Gastroesophageal sphincter (tissue), 3 donors: ENCODE measurements around the gene CFAP97D2.

Source experiments
- CTCF ChIP-seq, 4 experiments: fragments of 200-600 bp in 2 of 4; fragments of 450-650 bp in 2 of 4; sonication (generic) in 1 of 4; IDR thresholded peaks; one replicate each; pipeline ENCODE4 v1.5.1; 2017 to 2019; ENCODE audit warnings: antibody characterized with exemption in 4 of 4, mild to moderate bottlenecking in 2 of 4, moderate library complexity in 2 of 4
- EP300 ChIP-seq: sonication (generic); formaldehyde crosslinking; IDR thresholded peaks from one replicate; pipeline ENCODE4 v1.6.1; 2017; ENCODE audit warnings: antibody characterized with exemption, mild to moderate bottlenecking
- POLR2A ChIP-seq, 2 donors: fragments of 450-650 bp; IDR thresholded peaks; one replicate each; pipeline ENCODE4 v1.6.1; 2017; ENCODE audit warnings: antibody characterized with exemption in 2 of 2, mild to moderate bottlenecking in 2 of 2, moderate library complexity in 1 of 2
- POLR2AphosphoS5 ChIP-seq: sonication (generic); formaldehyde crosslinking; IDR thresholded peaks from one replicate; pipeline ENCODE4 v1.6.1; 2017; ENCODE audit warnings: antibody characterized with exemption

GRCh38 chr13:114161644-114162532 is 17.2 kb upstream of the CFAP97D2 start:
- no peak for TF ChIP-seq CTCF (IDR thresholded peaks at IDR 0.05)
- TF ChIP-seq POLR2A (IDR thresholded peaks at IDR 0.05), result no peak
- TF ChIP-seq EP300, result no peak
- peak; percentile 23 for TF ChIP-seq POLR2AphosphoS5
